ENCODE data around the gene AUNIP. TPM values are rescaled to one million over a fixed set of nuclear protein-coding genes. Genes with fewer than 3 reads are reported as not detected.

The AUNIP gene
- total and polyA plus RNA-seq, 2 of the 8 experiments (the other 6 are each of a cell fraction or from before 2014, with no cell fraction given): 18.6 to 23.2 TPM

DNA sequence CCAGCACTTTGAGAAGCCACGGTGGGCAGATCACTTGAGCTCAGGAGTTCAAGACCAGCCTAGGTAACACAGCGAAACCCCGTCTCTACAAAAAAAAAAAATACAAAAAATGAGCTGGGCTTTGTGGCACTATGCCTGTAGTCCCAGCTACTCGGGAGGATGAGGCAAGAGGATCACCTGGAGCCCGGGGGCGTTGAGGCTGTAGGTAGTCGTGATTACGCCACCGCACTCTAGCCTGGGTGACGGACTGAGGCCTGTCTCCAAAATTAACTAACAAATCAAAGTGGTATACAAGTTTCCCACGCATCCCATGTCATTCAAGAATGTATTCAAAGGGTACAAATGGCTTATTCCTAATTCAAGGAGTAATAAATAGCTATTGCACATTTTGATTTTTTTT lies 2.4 kb downstream of the AUNIP start (continued):
- TF ChIP-seq RBBP5 (IDR thresholded peaks at IDR 0.05; ENCODE audit: borderline replicate concordance, low read depth, low read length) (no peak), FOSL1 (IDR thresholded peaks at IDR 0.05; ENCODE audit: insufficient read depth, low read depth, low read length) (no peak), KDM1A (IDR thresholded peaks at IDR 0.05; ENCODE audit: borderline replicate concordance, low read length) (no peak), CHD2 (IDR thresholded peaks at IDR 0.05; ENCODE audit: low read length) (no peak)

Measured in H1 (cell line).